GM12864 (cell line): ENCODE data around the gene SCFD2.

Experiments
- DNase-seq: peaks from one replicate; pipeline ENCODE4 v3.0.0-alpha.2; 2011; ENCODE audit warnings: low read depth
- H3K4me3 ChIP-seq: 2 replicates; pipeline ENCODE4 v1.5.1; 2011; ENCODE audit warnings: mild to moderate bottlenecking, low read depth, low read length, control low read depth
- TF ChIP-seq, protein P1 (sequence below): IDR thresholded peaks from 2 replicates; pipeline ENCODE4 v1.5.1; 2011; ENCODE audit warnings: low read depth, mild to moderate bottlenecking, moderate library complexity, low read length, control low read depth, inconsistent platforms; ENCODE audit errors: missing control alignments

Gene SCFD2

DNA sequence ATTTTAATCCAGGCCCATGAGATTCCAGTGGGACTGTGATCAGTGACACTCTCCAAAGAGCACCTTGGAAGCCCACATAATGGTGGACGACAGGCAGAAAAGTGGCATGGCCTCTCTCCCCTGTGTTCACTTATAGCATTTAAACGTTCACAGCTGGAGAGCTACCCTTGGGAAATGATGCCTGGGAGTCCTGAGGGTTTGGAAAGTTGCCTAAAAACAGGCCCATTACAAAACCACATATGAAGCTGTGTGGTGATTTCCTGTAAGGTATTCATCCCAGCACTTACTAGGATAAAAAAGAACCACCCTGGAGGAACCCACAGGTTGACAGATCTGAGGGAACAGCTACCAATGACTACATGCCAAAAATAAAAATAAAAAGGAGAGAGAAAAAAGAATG lies 310.6 kb downstream of the SCFD2 start:
- TF ChIP-seq, protein P1, sequence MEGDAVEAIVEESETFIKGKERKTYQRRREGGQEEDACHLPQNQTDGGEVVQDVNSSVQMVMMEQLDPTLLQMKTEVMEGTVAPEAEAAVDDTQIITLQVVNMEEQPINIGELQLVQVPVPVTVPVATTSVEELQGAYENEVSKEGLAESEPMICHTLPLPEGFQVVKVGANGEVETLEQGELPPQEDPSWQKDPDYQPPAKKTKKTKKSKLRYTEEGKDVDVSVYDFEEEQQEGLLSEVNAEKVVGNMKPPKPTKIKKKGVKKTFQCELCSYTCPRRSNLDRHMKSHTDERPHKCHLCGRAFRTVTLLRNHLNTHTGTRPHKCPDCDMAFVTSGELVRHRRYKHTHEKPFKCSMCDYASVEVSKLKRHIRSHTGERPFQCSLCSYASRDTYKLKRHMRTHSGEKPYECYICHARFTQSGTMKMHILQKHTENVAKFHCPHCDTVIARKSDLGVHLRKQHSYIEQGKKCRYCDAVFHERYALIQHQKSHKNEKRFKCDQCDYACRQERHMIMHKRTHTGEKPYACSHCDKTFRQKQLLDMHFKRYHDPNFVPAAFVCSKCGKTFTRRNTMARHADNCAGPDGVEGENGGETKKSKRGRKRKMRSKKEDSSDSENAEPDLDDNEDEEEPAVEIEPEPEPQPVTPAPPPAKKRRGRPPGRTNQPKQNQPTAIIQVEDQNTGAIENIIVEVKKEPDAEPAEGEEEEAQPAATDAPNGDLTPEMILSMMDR, result no peak
- DNase-seq, result no peak
- no peak overlapping the region for H3K4me3 ChIP-seq

DNA sequence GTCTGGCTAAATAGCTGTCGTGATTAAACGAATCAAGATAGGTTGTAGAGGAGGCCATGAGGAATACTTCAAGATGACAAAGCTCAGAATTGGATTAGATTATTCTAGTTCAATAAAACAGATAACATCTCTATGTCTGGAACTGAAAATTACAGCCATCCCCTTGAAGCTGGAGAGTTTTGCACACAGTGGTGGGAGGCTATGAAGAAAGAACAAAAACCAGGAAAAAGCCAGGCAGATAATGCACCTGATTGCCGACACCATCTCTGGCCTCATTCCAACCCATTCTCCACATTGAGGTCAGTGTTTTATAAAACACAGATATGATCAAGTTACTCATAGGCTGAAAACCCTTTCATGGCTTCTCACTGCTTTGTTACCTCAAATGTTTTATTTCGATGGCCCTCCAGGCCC lies 315.5 kb downstream of the SCFD2 start:
- no peak overlapping the region for H3K4me3 ChIP-seq
- TF ChIP-seq, protein P1, result no peak
- DNase-seq, result no peak

DNA sequence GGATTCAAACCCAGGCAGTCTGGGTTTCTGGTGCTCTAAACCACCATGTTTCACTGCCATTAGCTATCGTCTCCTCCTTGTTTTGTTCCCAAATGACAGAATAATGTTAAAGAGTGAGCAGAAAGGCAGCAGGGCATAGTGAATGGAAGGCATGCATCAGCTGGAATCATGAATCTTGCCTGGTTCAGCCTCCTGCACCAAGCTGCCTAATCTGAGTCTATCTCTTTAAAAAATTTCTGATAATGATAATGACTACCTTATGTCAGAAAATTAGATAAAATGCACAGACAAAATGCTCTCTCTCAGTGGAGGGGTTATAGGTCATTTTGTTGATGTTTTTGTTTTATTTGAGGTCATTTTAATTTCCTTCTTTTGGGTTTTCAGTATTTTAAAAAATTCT lies 316.3 kb downstream of the SCFD2 start:
- DNase-seq, result no peak
- TF ChIP-seq, protein P1, result no peak
- H3K4me3 ChIP-seq, result no peak overlapping the region

DNA sequence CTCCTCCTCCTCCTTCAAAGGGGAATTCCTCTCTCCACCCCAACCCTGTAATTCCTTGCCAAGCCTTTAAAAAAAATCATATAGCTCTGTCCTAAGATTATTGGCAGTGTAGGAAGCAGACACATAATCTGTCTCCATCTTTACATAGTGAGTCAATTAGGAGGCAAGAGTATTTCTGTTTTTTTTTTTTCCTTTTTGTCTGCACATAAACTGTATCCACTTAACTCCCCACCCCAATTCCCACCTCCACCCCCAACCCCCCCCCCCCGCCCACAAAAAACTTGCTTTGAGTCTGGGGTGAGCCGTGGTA lies 321.3 kb downstream of the SCFD2 start:
- TF ChIP-seq, protein P1, result no peak
- no peak overlapping the region for H3K4me3 ChIP-seq
- no peak for DNase-seq

DNA sequence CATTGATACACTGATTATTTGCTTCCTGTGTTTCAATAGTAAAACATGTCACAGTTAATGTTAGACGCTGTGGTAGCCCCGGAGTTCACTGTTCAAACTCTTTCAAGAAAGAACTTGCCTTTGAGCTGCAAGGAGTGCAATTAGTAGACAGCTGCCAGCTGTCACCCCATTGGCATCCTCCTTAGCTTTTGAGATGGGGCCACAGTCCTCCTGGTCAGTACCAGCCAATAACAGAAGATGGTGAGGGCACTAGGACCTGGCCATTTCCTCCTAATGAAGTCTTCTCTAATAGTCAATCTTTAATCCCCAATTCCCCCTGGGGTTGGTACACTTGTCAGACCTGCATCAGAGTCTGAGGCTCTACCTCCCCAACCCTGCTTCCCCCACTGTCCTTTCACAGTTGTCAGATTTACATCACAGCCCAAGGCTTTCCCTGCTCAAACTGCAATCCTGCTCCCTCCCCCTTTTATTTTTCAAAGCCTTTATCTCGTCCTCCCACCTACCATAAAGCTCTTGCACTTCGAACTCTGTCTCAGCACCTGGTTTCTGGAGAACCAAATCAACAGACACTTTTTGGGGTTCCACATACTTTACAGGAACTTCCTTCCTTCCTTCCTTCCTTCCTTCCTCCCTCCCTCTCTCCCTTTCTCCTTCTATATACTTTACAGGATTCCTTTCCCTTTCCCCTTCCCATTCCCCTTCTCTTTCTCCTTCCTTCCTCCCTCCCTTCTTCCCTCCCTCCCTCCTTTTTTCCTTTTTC lies 321.8 kb downstream of the SCFD2 start:
- no peak overlapping the region for H3K4me3 ChIP-seq
- TF ChIP-seq, protein P1, result no peak
- no peak for DNase-seq

DNA sequence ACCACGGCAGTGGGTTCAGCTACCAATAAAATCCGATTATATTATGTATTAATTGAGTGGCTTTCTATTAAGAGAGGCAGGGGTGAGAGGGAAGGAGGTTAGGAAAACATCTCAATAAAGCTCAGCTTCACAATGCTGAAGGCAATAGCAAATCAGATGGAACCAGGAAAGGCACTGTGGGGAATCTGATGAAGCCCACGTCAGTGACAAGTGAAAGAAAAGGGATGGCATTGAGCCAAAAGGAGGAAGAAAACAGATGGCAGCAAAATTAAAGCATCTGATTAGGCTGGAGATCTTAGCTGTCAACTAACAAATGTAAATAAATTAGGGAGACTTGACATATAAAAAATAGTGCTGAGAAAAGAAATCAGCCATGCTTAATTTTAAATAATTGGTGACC lies 322.8 kb downstream of the SCFD2 start:
- no peak for DNase-seq
- no peak overlapping the region for H3K4me3 ChIP-seq
- TF ChIP-seq, protein P1, result no peak

DNA sequence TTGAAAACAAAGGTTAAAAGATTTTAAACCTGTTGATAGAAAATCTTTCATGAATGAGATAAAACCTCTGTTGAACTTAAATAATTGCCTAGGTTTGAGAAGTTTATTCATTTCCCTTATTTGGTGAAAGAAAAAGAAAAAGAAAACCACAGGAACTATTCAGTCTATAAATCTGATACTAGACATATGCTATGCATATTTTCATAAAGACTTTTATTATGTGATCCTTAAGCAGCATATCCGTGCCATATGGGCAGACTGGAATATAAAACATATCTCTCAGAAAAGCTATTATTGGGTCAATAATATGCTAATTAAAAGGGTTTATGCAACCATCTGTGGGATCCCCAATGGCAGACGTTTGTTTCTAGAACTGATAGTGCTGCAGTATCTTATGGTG lies 325.0 kb downstream of the SCFD2 start:
- H3K4me3 ChIP-seq, result no peak overlapping the region
- TF ChIP-seq, protein P1, result no peak
- no peak for DNase-seq
